Lung (tissue), 12 donors: Measurements from ENCODE around the gene TMEM14B. TPM values are rescaled to one million over a fixed set of nuclear protein-coding genes. Genes with fewer than 3 reads are reported as not detected.
"Not testable (repeated sequence)": the region's sequence is repeated elsewhere in the genome, so short reads cannot be mapped to it uniquely, and the experiment has no call there.

Source experiments
- ATAC-seq: fragments of 200-7000 bp; cut with Tn5 transposase; one replicate; pipeline ENCODE4 v1.9.1; 2020; ENCODE audit warnings: moderate number of reproducible peaks; ENCODE audit not compliant: insufficient read depth, low FRiP score
- DNase-seq, 3 donors: peaks; one replicate each; pipeline ENCODE4 v3.0.0-alpha.2; 2013 to 2017
- H3K27ac ChIP-seq, 2 donors: one replicate each; pipeline ENCODE4 v1.5.1; 2013; ENCODE audit warnings: mild to moderate bottlenecking in 2 of 2, moderate library complexity in 2 of 2, control low read depth in 1 of 2, inconsistent platforms in 1 of 2, low read depth in 1 of 2, low read length in 1 of 2
- H3K27me3 ChIP-seq, 3 donors: one replicate each; pipeline ENCODE4 v1.5.1; 2013; ENCODE audit warnings: low read length in 2 of 3; ENCODE audit not compliant: control insufficient read depth in 3 of 3, insufficient read depth in 3 of 3
- H3K36me3 ChIP-seq, 4 donors: one replicate each; pipeline ENCODE4 v1.5.1; 2013; ENCODE audit warnings: low read length in 4 of 4, mild to moderate bottlenecking in 1 of 4, moderate library complexity in 1 of 4; ENCODE audit not compliant: control insufficient read depth in 4 of 4, insufficient read depth in 4 of 4
- H3K4me1 ChIP-seq, 5 donors: one replicate each; pipeline ENCODE4 v1.5.1; 2013; ENCODE audit warnings: low read length in 5 of 5, mild to moderate bottlenecking in 2 of 5, moderate library complexity in 1 of 5; ENCODE audit not compliant: control insufficient read depth in 5 of 5, insufficient read depth in 5 of 5
- H3K4me3 ChIP-seq: one replicate; pipeline ENCODE4 v1.5.1; 2013; ENCODE audit warnings: mild to moderate bottlenecking, control low read depth, moderate library complexity
- H3K9ac ChIP-seq, 2 donors: one replicate each; pipeline ENCODE4 v1.5.1; 2013; ENCODE audit warnings: low read length in 2 of 2, control low read depth in 1 of 2; ENCODE audit not compliant: insufficient read depth in 1 of 2
- H3K9me3 ChIP-seq, 4 donors: one replicate each; pipeline ENCODE4 v1.5.1; 2013; ENCODE audit warnings: low read length in 3 of 4, mild to moderate bottlenecking in 1 of 4, moderate library complexity in 1 of 4; ENCODE audit not compliant: control insufficient read depth in 4 of 4, insufficient read depth in 3 of 4
- CTCF ChIP-seq: IDR thresholded peaks from 2 replicates; pipeline ENCODE4 v1.5.1; 2012; ENCODE audit warnings: mild to moderate bottlenecking; ENCODE audit errors: control extremely low read depth, extremely low read depth
- WGBS, 2 donors: extraction: QIAGEN DNeasy Blood & Tissue Kit; methylation state at CpG; one replicate each; pipeline ENCODE4 v1.1.7; 2013; 5-methylcytosine and 5-hydroxymethylcytosine counted together
- polyA plus RNA-seq, 2 donors: library from polyadenylated mRNA; stranded (reverse); fragments of 200-250 nt; gene quantifications; one replicate each; pipeline ENCODE4 v1.2.1, GENCODE V29; 2013
- total RNA-seq, 2 donors: library from RNA; depleted of rRNA in 1 of 2; stranded (reverse); fragments of >200 nt in 1 of 2; gene quantifications; one replicate each; pipeline ENCODE4 v1.2.1, GENCODE V29; 2014 to 2021
- donor health status: control.
- donor health status: control.
- donor health status: Bipolar disorder and iron deficiency.
- donor health status: healthy.
- donor health status: DM: yes; HTN: yes; CAD: no.

The TMEM14B gene
- total and polyA plus RNA-seq, 4 donors, result 45.6 to 112 (median 62.4) TPM

DNA sequence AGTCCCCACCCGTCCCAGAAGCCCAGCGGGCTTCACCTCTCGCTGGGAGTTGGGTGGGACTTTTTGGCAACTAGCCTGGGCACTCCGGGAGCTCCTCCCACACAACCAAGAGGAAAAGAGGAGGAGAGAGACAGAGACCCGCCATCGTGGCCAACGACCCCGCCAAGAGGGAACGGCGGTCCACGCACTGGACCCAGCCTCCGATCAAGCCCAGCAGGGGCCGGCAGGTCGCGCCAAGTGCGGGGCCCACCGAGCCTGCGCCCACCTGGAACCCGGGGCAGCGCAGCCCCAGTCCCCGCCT, 27.7 kb upstream of the TMEM14B start:
- Histone ChIP-seq H3K4me3 (peak overlapping the region; percentile 64), H3K9ac (peak overlapping the region in 1 of 2 donors; percentile 37), H3K4me1 (peaks cover 4 to 23% (median 8%) of the 10 kb centered on the region in 5 donors), H3K27ac (peak overlapping the region; percentile 89 to 91), H3K36me3 (peaks cover 0 to 3% (median 0%) of the 10 kb centered on the region in 4 donors), H3K27me3 (no peaks in the 10 kb centered on the region), H3K9me3 (no peaks in the 10 kb centered on the region)
- 34% methylated on average over 21 of the region's 21 CpGs for WGBS, 2 donors
- ATAC-seq (no peak), DNase-seq (peak; percentile 38 to 69 (median 64))
- no peak for TF ChIP-seq CTCF

DNA sequence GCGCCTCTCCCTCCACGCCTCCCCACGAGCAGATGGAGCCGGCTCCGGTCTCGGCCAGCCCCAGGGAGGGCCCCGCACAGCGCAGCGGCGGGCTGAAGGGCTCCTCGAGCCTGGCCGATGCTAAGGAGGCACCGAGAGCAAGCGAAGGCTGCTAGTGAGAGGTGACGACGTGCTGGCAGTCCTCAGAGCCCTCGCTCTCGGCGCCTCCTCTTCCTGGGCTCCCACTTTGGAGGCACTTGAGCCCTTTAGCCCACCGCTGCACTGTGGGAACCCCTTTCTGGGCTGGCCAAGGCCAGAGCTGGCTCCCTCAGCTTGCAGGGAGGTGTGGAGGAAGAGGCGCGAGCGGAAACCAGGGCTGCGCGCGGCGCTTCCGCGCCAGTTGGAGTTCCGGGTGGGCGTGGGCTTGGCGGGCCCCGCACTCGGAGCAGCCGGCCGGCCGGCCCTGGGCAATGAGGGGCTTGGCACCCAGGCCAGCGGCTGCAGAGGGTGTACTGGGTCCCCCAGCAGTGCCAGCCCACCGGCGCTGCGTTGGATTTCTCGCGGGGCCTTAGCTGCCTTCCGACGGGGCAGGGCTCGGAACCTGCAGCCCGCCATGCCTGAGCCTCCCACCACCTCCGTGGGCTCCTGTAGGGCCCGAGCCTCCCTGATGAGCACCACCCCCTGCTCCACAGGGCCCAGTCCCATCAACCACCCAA, 27.2 kb upstream of the TMEM14B start:
- TF ChIP-seq CTCF, result no peak
- peaks cover 0 to 4% (median 2%) of the 10 kb centered on the region in 4 donors for H3K36me3 ChIP-seq
- no peaks in the 10 kb centered on the region for H3K9me3 ChIP-seq
- DNase-seq, result peak; percentile 46 to 67 (median 67)
- ATAC-seq, result no peak
- peaks cover 4 to 25% (median 8%) of the 10 kb centered on the region in 5 donors for H3K4me1 ChIP-seq
- peak overlapping the region; percentile 89 to 91 for H3K27ac ChIP-seq
- 23 to 35% methylated on average over 49 of the region's 49 CpGs for WGBS, 2 donors
- peak overlapping the region; percentile 64 for H3K4me3 ChIP-seq
- H3K9ac ChIP-seq, result peak overlapping the region; percentile 37 to 47
- H3K27me3 ChIP-seq, result no peaks in the 10 kb centered on the region

DNA sequence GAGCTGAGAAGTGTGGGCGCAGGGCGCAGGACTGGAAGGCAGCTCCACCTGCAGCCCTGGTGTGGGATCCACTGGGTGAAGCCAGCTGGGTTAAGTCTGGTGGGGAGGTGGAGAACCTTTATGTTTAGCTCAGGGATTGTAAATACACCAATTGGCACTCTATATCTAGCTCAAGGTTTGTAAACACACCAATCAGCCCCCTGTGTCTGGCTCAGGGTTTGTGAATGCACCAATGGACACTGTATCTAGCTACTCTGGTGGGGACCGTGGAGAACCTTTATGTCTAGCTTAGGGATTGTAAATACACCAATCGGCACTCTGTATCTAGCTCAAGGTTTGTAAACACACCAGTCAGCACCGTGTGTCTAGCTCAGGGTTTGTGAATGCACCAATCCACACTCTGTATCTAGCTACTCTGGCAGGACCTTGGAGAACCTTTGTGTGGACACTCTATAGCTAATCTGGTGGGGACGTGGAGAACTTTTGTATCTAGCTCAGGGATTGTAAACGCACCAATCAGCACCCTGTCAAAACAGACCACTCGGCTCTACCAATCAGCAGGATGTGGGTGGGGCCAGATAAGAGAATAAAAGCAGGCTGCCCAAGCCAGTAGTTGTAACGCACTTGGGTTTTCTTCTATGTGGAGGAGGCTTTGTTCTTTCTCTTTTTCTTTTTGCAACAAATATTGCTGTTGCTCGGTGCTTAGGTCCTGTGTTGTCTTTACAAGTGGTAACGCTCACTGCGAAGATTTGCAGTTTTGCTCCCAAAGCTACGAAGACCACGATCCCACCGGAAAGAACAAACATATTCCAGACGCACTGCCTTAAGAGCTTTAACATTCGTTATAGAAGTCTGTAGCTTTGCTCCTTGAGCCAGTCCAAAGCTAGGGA, 26.4 kb upstream of the TMEM14B start:
- H3K4me3 ChIP-seq, result peak overlapping the region; percentile 64
- not testable (repeated sequence) for ATAC-seq

More for the DNA sequence above, 26.4 kb upstream of the TMEM14B start:
- DNase-seq, H3K27me3 ChIP-seq, H3K36me3 ChIP-seq, H3K9me3 ChIP-seq: not testable (repeated sequence)
- Histone ChIP-seq H3K27ac (peak overlapping the region; percentile 89 to 91), H3K9ac (peak overlapping the region in 1 of 2 donors; percentile 8), H3K4me1 (peaks cover 4 to 25% (median 8%) of the 10 kb centered on the region in 5 donors)
- 86 to 88% methylated on average over 17 of the region's 17 CpGs for WGBS, 2 donors
